Stomach (tissue), 4 donors: ENCODE data around the gene FAM89B.

Experiments used
- CTCF ChIP-seq, 7 experiments: fragments of 450-650 bp in 4 of 7; fragments of 200-600 bp in 3 of 7; sonication (generic) in 3 of 7; IDR thresholded peaks; one replicate each; pipeline ENCODE4 v1.5.1; 2016 to 2019; ENCODE audit warnings: antibody characterized with exemption in 7 of 7, control low read depth in 2 of 7, mild to moderate bottlenecking in 1 of 7
- POLR2A ChIP-seq, 4 donors: fragments of 450-650 bp; IDR thresholded peaks; one replicate each; pipeline ENCODE4 v1.6.1; 2016; ENCODE audit warnings: antibody characterized with exemption in 4 of 4, control low read depth in 2 of 4, mild to moderate bottlenecking in 1 of 4, moderate library complexity in 1 of 4
- POLR2AphosphoS5 ChIP-seq, 3 donors: sonication (generic); formaldehyde crosslinking; IDR thresholded peaks; one replicate each; pipeline ENCODE4 v1.6.1; 2016; ENCODE audit warnings: antibody characterized with exemption in 3 of 3

GRCh38 chr11:65555693-65556231 lies 16.6 kb upstream of the FAM89B start:
- TF ChIP-seq CTCF (IDR thresholded peaks at IDR 0.05) (no peak), POLR2AphosphoS5 (IDR thresholded peaks at IDR 0.05) (no peak), POLR2A (IDR thresholded peaks at IDR 0.05) (no peak)
